Measurements from ENCODE around the gene MEIS2. TPM values are rescaled to one million over a fixed set of nuclear protein-coding genes. Genes with fewer than 3 reads are reported as not detected.

Gene MEIS2
- total RNA-seq, 4 donors from 2014 or later, result 28.3 to 87.5 (median 42.2) TPM

- TF ChIP-seq CTCF (IDR thresholded peaks at IDR 0.05), result no peak
- ATAC-seq (ENCODE audit: low FRiP score) (no peak), DNase-seq (ENCODE audit: low spot score) (no peak)
Observed at GRCh38 chr15:36867436-36867835, 232.9 kb downstream of the MEIS2 start.

- no peak for TF ChIP-seq CTCF (IDR thresholded peaks at IDR 0.05)
- DNase-seq (ENCODE audit: low spot score) (no peak), ATAC-seq (ENCODE audit: low FRiP score) (no peak)
Observed at GRCh38 chr15:36866896-36867295, 233.5 kb downstream of the MEIS2 start.

GRCh38 chr15:36863570-36863969 lies 236.8 kb downstream of the MEIS2 start:
- TF ChIP-seq CTCF (IDR thresholded peaks at IDR 0.05), result no peak
- DNase-seq (ENCODE audit: low spot score), result no peak
- no peak for ATAC-seq (ENCODE audit: low FRiP score)

- ATAC-seq (ENCODE audit: low FRiP score) (no peak), DNase-seq (ENCODE audit: low spot score) (no peak)
- no peak for TF ChIP-seq CTCF (IDR thresholded peaks at IDR 0.05)
Observed at GRCh38 chr15:36860792-36861191, 239.6 kb downstream of the MEIS2 start.

GRCh38 chr15:36858423-36858822 lies 241.9 kb downstream of the MEIS2 start:
- no peak for DNase-seq (ENCODE audit: low spot score)
- ATAC-seq (ENCODE audit: low FRiP score), result no peak
- TF ChIP-seq CTCF (IDR thresholded peaks at IDR 0.05), result no peak

- DNase-seq (ENCODE audit: low spot score) (no peak), ATAC-seq (ENCODE audit: low FRiP score) (no peak)
- TF ChIP-seq CTCF (IDR thresholded peaks at IDR 0.05), result no peak
Observed at GRCh38 chr15:36856339-36856973, 243.9 kb downstream of the MEIS2 start.

- no peak for DNase-seq (ENCODE audit: low spot score)
- no peak for TF ChIP-seq CTCF (IDR thresholded peaks at IDR 0.05)
Observed at GRCh38 chr15:36850864-36851263, 249.5 kb downstream of the MEIS2 start.

More at GRCh38 chr15:36850864-36851263, 249.5 kb downstream of the MEIS2 start:
- ATAC-seq (ENCODE audit: low FRiP score), result no peak
